ENCODE measurements around the gene SOS2.

GRCh38 chr14:50257732-50258131, 26.4 kb upstream of the SOS2 start:
- no peak for TF ChIP-seq CTCF (IDR thresholded peaks at IDR 0.05)
- TF ChIP-seq POLR2AphosphoS5 (IDR thresholded peaks at IDR 0.05) = no peak
- no peak for TF ChIP-seq EP300 (IDR thresholded peaks at IDR 0.05)
- no peak for TF ChIP-seq POLR2A (IDR thresholded peaks at IDR 0.05)
